Anterior cingulate cortex (tissue), 58 donors: ENCODE measurements around the gene SPAG5.
A peak's percentile ranks its signal among the peaks of the same experiment; 100 is the strongest.

ENCODE experiments used
- DNase-seq, 58 donors: peaks; one replicate each; lab custom pipeline; 2025; lab: John Stamatoyannopoulos, UW

The SPAG5 gene

GRCh38 chr17:28598799-28599310 lies at the start of gene SPAG5:
Gene SPAG5 (minus strand): TSS chr17:28599025. CDS start chr17:28598946, 79 bp downstream.
- DNase-seq, result peak; percentile 32 to 92 (median 81)

- peak in 2 of 58 donors; percentile 1 to 8 for DNase-seq
Observed at GRCh38 chr17:28646039-28646754, 47.4 kb upstream of the SPAG5 start.

GRCh38 chr17:28645576-28645939 lies 46.7 kb upstream of the SPAG5 start:
- DNase-seq, result no peak

GRCh38 chr17:28644787-28645575 lies 46.2 kb upstream of the SPAG5 start, which contains the start of gene BLTP2:
Gene BLTP2 (minus strand): TSS chr17:28645158. CDS start chr17:28645056, 102 bp downstream.
- DNase-seq, result peak; percentile 40 to 97 (median 91)

GRCh38 chr17:28643983-28644786 lies 45.4 kb upstream of the SPAG5 start:
- peak in 20 of 58 donors; percentile 3 to 46 (median 14) for DNase-seq

GRCh38 chr17:28641579-28641978 lies 42.8 kb upstream of the SPAG5 start:
- no peak for DNase-seq

- DNase-seq, result no peak
Observed at GRCh38 chr17:28635506-28635905, 36.7 kb upstream of the SPAG5 start.

- DNase-seq, result peak in 2 of 58 donors; percentile 8 to 29
Observed at GRCh38 chr17:28634206-28634865, 35.5 kb upstream of the SPAG5 start.

- no peak for DNase-seq
Observed at GRCh38 chr17:28626818-28627217, 28.0 kb upstream of the SPAG5 start.

- DNase-seq, result no peak
Observed at GRCh38 chr17:28624148-28624547, 25.3 kb upstream of the SPAG5 start.

- DNase-seq, result peak in 5 of 58 donors; percentile 1 to 14 (median 5)
Observed at GRCh38 chr17:28623696-28624095, 24.9 kb upstream of the SPAG5 start.

- no peak for DNase-seq
Observed at GRCh38 chr17:28622186-28622585, 23.4 kb upstream of the SPAG5 start.

- DNase-seq, result no peak
Observed at GRCh38 chr17:28620010-28620409, 21.2 kb upstream of the SPAG5 start.

GRCh38 chr17:28618464-28618863 lies 19.6 kb upstream of the SPAG5 start:
- DNase-seq, result no peak

GRCh38 chr17:28616281-28616680 lies 17.5 kb upstream of the SPAG5 start:
- DNase-seq, result no peak

- DNase-seq, result no peak
Observed at GRCh38 chr17:28615260-28615940, 16.6 kb upstream of the SPAG5 start.

GRCh38 chr17:28613931-28614381 lies 15.1 kb upstream of the SPAG5 start, which contains the start of gene RSKR:
Gene RSKR (minus strand): TSS chr17:28614185. CDS start chr17:28614161, 24 bp downstream.
- DNase-seq, result peak in 48 of 58 donors; percentile 4 to 78 (median 41)

GRCh38 chr17:28612936-28613872 lies 14.4 kb upstream of the SPAG5 start:
- DNase-seq, result peak in 24 of 58 donors; percentile 1 to 40 (median 16)
